ENCODE measurements around the gene SYT1. TPM values are rescaled to one million over a fixed set of nuclear protein-coding genes. Genes with fewer than 3 reads are reported as not detected.

SYT1 gene
- total and polyA plus RNA-seq, 8 donors, result under 0.01 to 11.4 (median 0.88) TPM

- intact Hi-C loops (cut with DNase I; ENCODE audit: low total_unique reads), result no loop called here
- no peaks in the 10 kb centered on the region for H3K27me3 ChIP-seq
- TF ChIP-seq POLR2AphosphoS5 (IDR thresholded peaks at IDR 0.05) (no peak), EP300 (IDR thresholded peaks at IDR 0.05) (no peak), CTCF (IDR thresholded peaks at IDR 0.05) (no peak), POLR2A (IDR thresholded peaks at IDR 0.05) (no peak)
- DNase-seq, result peak in 1 of 2 donors; percentile 23
- H3K27ac ChIP-seq, result no peak overlapping the region
- 55 to 78% (median 66%) methylated on average over 9 of the region's 9 CpGs for WGBS, 5 donors
- H3K4me3 ChIP-seq, result no peak overlapping the region
- H3K9me3 ChIP-seq, result no peaks in the 10 kb centered on the region
- H3K36me3 ChIP-seq, result no peaks in the 10 kb centered on the region
- H3K4me1 ChIP-seq, result no peaks in the 10 kb centered on the region
These were observed 437.7 kb downstream of the SYT1 start for GRCh38 chr12:79302162-79302814.

- intact Hi-C loops (cut with DNase I; ENCODE audit: low total_unique reads), result no loop called here
- no peaks in the 10 kb centered on the region for H3K36me3 ChIP-seq
- H3K4me3 ChIP-seq, result no peak overlapping the region
- H3K4me1 ChIP-seq, result no peaks in the 10 kb centered on the region
- 89 to 95% (median 90%) methylated on average over 14 to 16 of the region's 16 CpGs for WGBS, 5 donors
- no peak overlapping the region for H3K27ac ChIP-seq
- no peak for DNase-seq
- H3K27me3 ChIP-seq, result no peaks in the 10 kb centered on the region
- no peak for TF ChIP-seq EP300 (IDR thresholded peaks at IDR 0.05)
- TF ChIP-seq POLR2AphosphoS5 (IDR thresholded peaks at IDR 0.05), result no peak
- TF ChIP-seq CTCF (IDR thresholded peaks at IDR 0.05), result no peak
- TF ChIP-seq POLR2A (IDR thresholded peaks at IDR 0.05), result no peak
- no peaks in the 10 kb centered on the region for H3K9me3 ChIP-seq
These were observed 442.8 kb downstream of the SYT1 start for GRCh38 chr12:79307340-79307739.

GRCh38 chr12:79309039-79309438, 444.5 kb downstream of the SYT1 start:
- Histone ChIP-seq H3K4me3 (no peak overlapping the region), H3K4me1 (no peaks in the 10 kb centered on the region), H3K27ac (no peak overlapping the region), H3K9me3 (peaks cover 0 to 2% (median under 1%) of the 10 kb centered on the region in 4 donors), H3K36me3 (no peaks in the 10 kb centered on the region), H3K27me3 (no peaks in the 10 kb centered on the region)
- 51 to 85% (median 71%) methylated on average over 2 of the region's 2 CpGs for WGBS, 5 donors
- no peak for DNase-seq
- no peak for TF ChIP-seq POLR2AphosphoS5 (IDR thresholded peaks at IDR 0.05)
- no peak for TF ChIP-seq POLR2A (IDR thresholded peaks at IDR 0.05)
- TF ChIP-seq CTCF (IDR thresholded peaks at IDR 0.05), result no peak
- TF ChIP-seq EP300 (IDR thresholded peaks at IDR 0.05), result no peak
- intact Hi-C loops (cut with DNase I; ENCODE audit: low total_unique reads), result no loop called here

GRCh38 chr12:79317179-79317847, 452.7 kb downstream of the SYT1 start:
- intact Hi-C loops (cut with DNase I; ENCODE audit: low total_unique reads), result no loop called here
- H3K27ac ChIP-seq, result no peak overlapping the region
- DNase-seq, result peak in 1 of 2 donors; percentile 23
- WGBS, 5 donors, result 64 to 73% (median 66%) methylated on average over 10 of the region's 10 CpGs
- no peaks in the 10 kb centered on the region for H3K4me1 ChIP-seq
- no peaks in the 10 kb centered on the region for H3K27me3 ChIP-seq
- H3K36me3 ChIP-seq, result no peaks in the 10 kb centered on the region
- no peak overlapping the region for H3K4me3 ChIP-seq
- no peak for TF ChIP-seq POLR2A (IDR thresholded peaks at IDR 0.05)
- TF ChIP-seq POLR2AphosphoS5 (IDR thresholded peaks at IDR 0.05), result no peak
- no peak for TF ChIP-seq EP300 (IDR thresholded peaks at IDR 0.05)
- TF ChIP-seq CTCF (IDR thresholded peaks at IDR 0.05), result no peak
- peaks cover 0 to 8% (median 5%) of the 10 kb centered on the region in 4 donors for H3K9me3 ChIP-seq
